Measurements from ENCODE around the gene SMIM7. TPM values are rescaled to one million over a fixed set of nuclear protein-coding genes. Genes with fewer than 3 reads are reported as not detected.
"Not testable (repeated sequence)": the region's sequence is repeated elsewhere in the genome, so short reads cannot be mapped to it uniquely, and the experiment has no call there.

SMIM7 gene
- total RNA-seq, 1 donor from 2014 or later: 30.8 TPM

- Histone ChIP-seq H3K27ac (replicated peaks) (no peak overlapping the region), H3K4me3 (no peak overlapping the region), H3K9me3 (replicated peaks) (no peaks in the 10 kb centered on the region), H3K4me1 (peaks cover 47% of the 10 kb centered on the region), H3K36me3 (peaks cover 78% of the 10 kb centered on the region), H3K27me3 (ENCODE audit: low read depth) (no peaks in the 10 kb centered on the region)
- no peak for DNase-seq
- intact Hi-C loops (cut with micrococcal nuclease): no loop called here
- TF ChIP-seq CTCF (IDR thresholded peaks at IDR 0.05; ENCODE audit: borderline replicate concordance): no peak
Observed at GRCh38 chr19:16655727-16656126, 4.2 kb downstream of the SMIM7 start.

GRCh38 chr19:16654627-16655026 lies 5.3 kb downstream of the SMIM7 start:
- intact Hi-C loops (cut with micrococcal nuclease): no loop called here
- H3K4me3 ChIP-seq: no peak overlapping the region
- H3K27me3 ChIP-seq (ENCODE audit: low read depth): no peaks in the 10 kb centered on the region
- DNase-seq: no peak
- no peaks in the 10 kb centered on the region for H3K9me3 ChIP-seq (replicated peaks)
- no peak for TF ChIP-seq CTCF (IDR thresholded peaks at IDR 0.05; ENCODE audit: borderline replicate concordance)
- no peak overlapping the region for H3K27ac ChIP-seq (replicated peaks)
- H3K36me3 ChIP-seq: peaks cover 81% of the 10 kb centered on the region
- H3K4me1 ChIP-seq: peaks cover 47% of the 10 kb centered on the region

GRCh38 chr19:16654140-16654539 lies 5.8 kb downstream of the SMIM7 start:
- DNase-seq: no peak
- H3K27me3 ChIP-seq (ENCODE audit: low read depth): no peaks in the 10 kb centered on the region
- H3K9me3 ChIP-seq (replicated peaks): no peaks in the 10 kb centered on the region
- H3K27ac ChIP-seq (replicated peaks): no peak overlapping the region
- intact Hi-C loops (cut with micrococcal nuclease): no loop called here
- H3K4me1 ChIP-seq: peaks cover 46% of the 10 kb centered on the region
- H3K4me3 ChIP-seq: no peak overlapping the region
- TF ChIP-seq CTCF (IDR thresholded peaks at IDR 0.05; ENCODE audit: borderline replicate concordance): no peak
- peaks cover 81% of the 10 kb centered on the region for H3K36me3 ChIP-seq

GRCh38 chr19:16652854-16653253 lies 7.1 kb downstream of the SMIM7 start:
- intact Hi-C loops (cut with micrococcal nuclease): no loop called here
- Histone ChIP-seq H3K27ac (replicated peaks) (no peak overlapping the region), H3K4me1 (peaks cover 33% of the 10 kb centered on the region), H3K27me3 (ENCODE audit: low read depth) (no peaks in the 10 kb centered on the region), H3K9me3 (replicated peaks) (no peaks in the 10 kb centered on the region), H3K36me3 (peaks cover 71% of the 10 kb centered on the region), H3K4me3 (no peak overlapping the region)
- DNase-seq: no peak
- no peak for TF ChIP-seq CTCF (IDR thresholded peaks at IDR 0.05; ENCODE audit: borderline replicate concordance)

- H3K9me3 ChIP-seq (replicated peaks); intact Hi-C loops (cut with micrococcal nuclease); H3K27me3 ChIP-seq (ENCODE audit: low read depth); DNase-seq; H3K27ac ChIP-seq (replicated peaks); H3K4me3 ChIP-seq: not testable (repeated sequence)
- H3K36me3 ChIP-seq: peaks cover 71% of the 10 kb centered on the region
- peaks cover 20% of the 10 kb centered on the region for H3K4me1 ChIP-seq
Observed at GRCh38 chr19:16651421-16652188, 8.3 kb downstream of the SMIM7 start.

- Histone ChIP-seq H3K36me3 (peaks cover 72% of the 10 kb centered on the region), H3K4me3 (no peak overlapping the region), H3K27me3 (ENCODE audit: low read depth) (no peaks in the 10 kb centered on the region), H3K27ac (replicated peaks) (no peak overlapping the region), H3K4me1 (peaks cover 20% of the 10 kb centered on the region), H3K9me3 (replicated peaks) (no peaks in the 10 kb centered on the region)
- intact Hi-C loops (cut with micrococcal nuclease): no loop called here
- no peak for DNase-seq
- no peak for TF ChIP-seq CTCF (IDR thresholded peaks at IDR 0.05; ENCODE audit: borderline replicate concordance)
Observed at GRCh38 chr19:16650821-16651220, 9.1 kb downstream of the SMIM7 start.
